HepG2 (cell line): Measurements from ENCODE around the gene ABCC10. TPM values are rescaled to one million over a fixed set of nuclear protein-coding genes. Genes with fewer than 3 reads are reported as not detected.

ENCODE experiments used
- ARNT ChIP-seq: fragments of 450-650 bp; IDR thresholded peaks from 2 replicates; pipeline ENCODE4 v1.6.1; 2017
- ARNT2 ChIP-seq: sonication (generic); formaldehyde crosslinking; IDR thresholded peaks from 2 replicates; pipeline ENCODE4 v1.8.0; 2022; ENCODE audit warnings: mild to moderate bottlenecking, low read depth, missing genetic modification reagents, moderate library complexity
- CENPBD1 ChIP-seq: sonication (generic); formaldehyde crosslinking; IDR thresholded peaks from 2 replicates; pipeline ENCODE4 v1.8.0; 2022; ENCODE audit warnings: missing genetic modification reagents, low read depth, mild to moderate bottlenecking, borderline replicate concordance
- CREB1 ChIP-seq, 2 experiments: fragments of 450-650 bp in 1 of 2; IDR thresholded peaks; 2 replicates each; pipeline ENCODE4 v1.6.1; 2016 to 2017; ENCODE audit warnings: control low read depth in 1 of 2, mild to moderate bottlenecking in 1 of 2, missing compliant biosample characterization in 1 of 2, missing genetic modification characterization in 1 of 2
- DRAP1 ChIP-seq: IDR thresholded peaks from 2 replicates; pipeline ENCODE4 v1.6.1; 2016; ENCODE audit warnings: missing genetic modification reagents, missing compliant biosample characterization
- ETV6 ChIP-seq: sonication (generic); formaldehyde crosslinking; conservative IDR thresholded peaks from 2 replicates; pipeline ENCODE4 v1.4.0; 2020; ENCODE audit warnings: missing genetic modification reagents
- FOXA3 ChIP-seq: IDR thresholded peaks from 2 replicates; pipeline ENCODE4 v1.6.1; 2016; ENCODE audit warnings: missing genetic modification reagents, missing compliant biosample characterization
- FOXP1 ChIP-seq, 2 experiments: fragments of 450-650 bp in 1 of 2; IDR thresholded peaks; 2 replicates each; pipeline ENCODE4 v1.6.1; 2017 to 2018; ENCODE audit warnings: antibody characterized with exemption in 1 of 2
- FOXP4 ChIP-seq: sonication (generic); formaldehyde crosslinking; IDR thresholded peaks from 2 replicates; pipeline ENCODE4 v1.4.0; 2020; ENCODE audit warnings: missing genetic modification reagents
- GTF2F1 ChIP-seq: fragments of 150-350 bp; IDR thresholded peaks from 2 replicates; pipeline ENCODE4 v1.6.1; 2014; ENCODE audit warnings: low read length
- KLF6 ChIP-seq: IDR thresholded peaks from 2 replicates; pipeline ENCODE4 v1.8.0; 2016; ENCODE audit warnings: missing biosample characterization, missing genetic modification reagents
- LCORL ChIP-seq, 2 experiments: fragments of 450-650 bp in 1 of 2; sonication (generic) in 1 of 2; formaldehyde crosslinking in 1 of 2; IDR thresholded peaks; 2 replicates each; pipeline versions ENCODE4 v1.5.0 to v1.6.1; 2017 to 2020; ENCODE audit warnings: antibody characterized with exemption in 1 of 2, missing genetic modification reagents in 1 of 2
- REPIN1 ChIP-seq: sonication (generic); formaldehyde crosslinking; IDR thresholded peaks from 2 replicates; pipeline ENCODE4 v1.8.0; 2022; ENCODE audit warnings: missing genetic modification reagents, low read depth, mild to moderate bottlenecking, borderline replicate concordance
- SOX5 ChIP-seq: IDR thresholded peaks from 2 replicates; pipeline ENCODE4 v1.6.1; 2016; ENCODE audit warnings: borderline replicate concordance
- SRSF4 ChIP-seq: fragments of 200-400 bp; formaldehyde crosslinking; IDR thresholded peaks from one replicate; pipeline ENCODE4 v1.6.1; 2018; ENCODE audit warnings: mild to moderate bottlenecking, low read depth, low read length, moderate library complexity; ENCODE audit not compliant: poor library complexity, severe bottlenecking
- ZBTB43 ChIP-seq: sonication (generic); formaldehyde crosslinking; conservative IDR thresholded peaks from 2 replicates; pipeline ENCODE4 v1.4.0; 2020; ENCODE audit warnings: missing genetic modification reagents
- ZBTB49 ChIP-seq: sonication (generic); formaldehyde crosslinking; IDR thresholded peaks from 2 replicates; pipeline ENCODE4 v1.4.0; 2020; ENCODE audit warnings: missing genetic modification reagents, borderline replicate concordance
- ZNF33A ChIP-seq: sonication (generic); formaldehyde crosslinking; IDR thresholded peaks from 2 replicates; pipeline ENCODE4 v1.5.1; 2020; ENCODE audit warnings: missing genetic modification reagents, mild to moderate bottlenecking, moderate library complexity, borderline replicate concordance
- ZNF616 ChIP-seq: sonication (generic); formaldehyde crosslinking; IDR thresholded peaks from 2 replicates; pipeline ENCODE4 v1.5.0; 2020; ENCODE audit warnings: low read depth, mild to moderate bottlenecking, missing genetic modification reagents
- ZNF720 ChIP-seq: sonication (generic); formaldehyde crosslinking; IDR thresholded peaks from 2 replicates; pipeline ENCODE4 v1.4.0; 2020; ENCODE audit warnings: missing genetic modification reagents
- ZNF770 ChIP-seq: sonication (generic); formaldehyde crosslinking; IDR thresholded peaks from 2 replicates; pipeline ENCODE4 v1.5.0; 2020; ENCODE audit warnings: mild to moderate bottlenecking, missing genetic modification reagents
- polyA plus RNA-seq, 8 experiments: library from polyadenylated mRNA; depleted of rRNA in 3 of 8; stranded (reverse) in 7 of 8; unstranded in 1 of 8; fragments of >200 nt; fragmentation: Illumina TruSeq in 4 of 8; extraction: Trizol in 4 of 8; gene quantifications; 2 replicates each; pipeline versions ENCODE4 v1.2.1 to v1.2.3, GENCODE V29; 2011 to 2016; ENCODE audit warnings: low read depth in 4 of 8, missing spikeins in 1 of 8, mixed read lengths in 1 of 8; ENCODE audit not compliant: insufficient read depth in 1 of 8
- total RNA-seq, 5 experiments: library from RNA; depleted of rRNA; stranded (reverse); fragments of >200 nt; fragmentation: Illumina TruSeq; extraction: Trizol; gene quantifications; 2 replicates each; pipeline ENCODE4 v1.2.3, GENCODE V29; 2016; ENCODE audit warnings: low read depth in 1 of 5

The ABCC10 gene
- total and polyA plus RNA-seq, 2 of the 13 experiments (the other 11 are each of a cell fraction or from before 2014, with no cell fraction given), result 16.0 to 24.3 TPM

- TF ChIP-seq FOXP4, result 0 out of 2 replicates have a peak, but pooled peaks have one; percentile 33
- peak; percentile 55 for TF ChIP-seq FOXA3 (CRISPR knock-in tag)
- TF ChIP-seq GTF2F1, result no peak
- TF ChIP-seq ARNT2 (CRISPR knock-in tag), result no peak
- TF ChIP-seq ZNF770 (CRISPR knock-in tag), result no peak
- TF ChIP-seq ZNF720 (CRISPR knock-in tag), result no peak
- TF ChIP-seq ZNF616 (CRISPR knock-in tag), result no peak
- TF ChIP-seq ETV6 (CRISPR knock-in tag), result no peak
- no peak for TF ChIP-seq DRAP1
- TF ChIP-seq CREB1 (IDR thresholded peaks at IDR 0.05), result no peak
- TF ChIP-seq CREB1 (CRISPR knock-in tag; IDR thresholded peaks at IDR 0.05), result 0 out of 2 replicates have a peak, but pooled peaks have one; percentile 42
- TF ChIP-seq ZBTB43, result no peak
- TF ChIP-seq CENPBD1 (CRISPR knock-in tag), result no peak
- TF ChIP-seq REPIN1 (CRISPR knock-in tag), result no peak
- TF ChIP-seq SRSF4, result no peak
- TF ChIP-seq KLF6 (CRISPR knock-in tag), result no peak
- TF ChIP-seq ZBTB49 (CRISPR knock-in tag), result no peak
- 0 out of 2 replicates have a peak, but pooled peaks have one; percentile 9 for TF ChIP-seq SOX5 (CRISPR knock-in tag)
- no peak for TF ChIP-seq LCORL (IDR thresholded peaks at IDR 0.05)
- 0 out of 2 replicates have a peak, but pooled peaks have one; percentile 12 for TF ChIP-seq LCORL (CRISPR knock-in tag; IDR thresholded peaks at IDR 0.05)
- no peak for TF ChIP-seq FOXP1 (IDR thresholded peaks at IDR 0.05)
- peak; percentile 17; the same call in 1 of the 2 replicates for TF ChIP-seq FOXP1 (CRISPR knock-in tag; IDR thresholded peaks at IDR 0.05)
- no peak for TF ChIP-seq ZNF33A (CRISPR knock-in tag)
- no peak for TF ChIP-seq ARNT
Measured at GRCh38 chr6:43377710-43378229, 49.6 kb upstream of the ABCC10 start (continued).
